Activated CD4-positive, alpha-beta T cell treated with anti-CD3 and anti-CD28 coated beads for 48 hours (primary cell): Measurements from ENCODE around the gene ZNF423.

ENCODE experiments used
- DNase-seq: peaks from one replicate; pipeline ENCODE4 v3.0.0-alpha.2; 2020

ZNF423 gene

GRCh38 chr16:49657736-49658465 is 198.0 kb downstream of the ZNF423 start:
- DNase-seq, result no peak

- no peak for DNase-seq
Measured at GRCh38 chr16:49654425-49654824, 201.5 kb downstream of the ZNF423 start.

GRCh38 chr16:49653577-49653976 is 202.3 kb downstream of the ZNF423 start:
- DNase-seq, result no peak

GRCh38 chr16:49653173-49653570 is 202.7 kb downstream of the ZNF423 start:
- no peak for DNase-seq

GRCh38 chr16:49652456-49653172 is 203.3 kb downstream of the ZNF423 start:
- no peak for DNase-seq

GRCh38 chr16:49651996-49652395 is 203.9 kb downstream of the ZNF423 start:
- no peak for DNase-seq

- no peak for DNase-seq
Measured at GRCh38 chr16:49651226-49651625, 204.7 kb downstream of the ZNF423 start.

- DNase-seq, result no peak
Measured at GRCh38 chr16:49650603-49651002, 205.3 kb downstream of the ZNF423 start.

GRCh38 chr16:49649013-49649765 is 206.7 kb downstream of the ZNF423 start:
- DNase-seq, result no peak

- DNase-seq, result no peak
Measured at GRCh38 chr16:49647673-49648072, 208.2 kb downstream of the ZNF423 start.

- no peak for DNase-seq
Measured at GRCh38 chr16:49645263-49645662, 210.6 kb downstream of the ZNF423 start.

GRCh38 chr16:49644145-49644463 is 211.8 kb downstream of the ZNF423 start:
- no peak for DNase-seq

GRCh38 chr16:49643429-49644144 is 212.3 kb downstream of the ZNF423 start:
- DNase-seq, result no peak

- DNase-seq, result no peak
Measured at GRCh38 chr16:49641250-49641649, 214.7 kb downstream of the ZNF423 start.

- DNase-seq, result no peak
Measured at GRCh38 chr16:49640581-49640980, 215.3 kb downstream of the ZNF423 start.

GRCh38 chr16:49639739-49640431 is 216.0 kb downstream of the ZNF423 start:
- no peak for DNase-seq

GRCh38 chr16:49638673-49639610 is 217.0 kb downstream of the ZNF423 start:
- no peak for DNase-seq

- DNase-seq, result no peak
Measured at GRCh38 chr16:49637933-49638672, 217.8 kb downstream of the ZNF423 start.

GRCh38 chr16:49637511-49637910 is 218.4 kb downstream of the ZNF423 start:
- no peak for DNase-seq

- DNase-seq, result no peak
Measured at GRCh38 chr16:49636608-49637007, 219.3 kb downstream of the ZNF423 start.
